ENCODE measurements around the gene CPNE5.

CPNE5 gene

GRCh38 chr6:36759148-36759759, 80.0 kb downstream of the CPNE5 start:
- peak; percentile 65 for DNase-seq

DNA sequence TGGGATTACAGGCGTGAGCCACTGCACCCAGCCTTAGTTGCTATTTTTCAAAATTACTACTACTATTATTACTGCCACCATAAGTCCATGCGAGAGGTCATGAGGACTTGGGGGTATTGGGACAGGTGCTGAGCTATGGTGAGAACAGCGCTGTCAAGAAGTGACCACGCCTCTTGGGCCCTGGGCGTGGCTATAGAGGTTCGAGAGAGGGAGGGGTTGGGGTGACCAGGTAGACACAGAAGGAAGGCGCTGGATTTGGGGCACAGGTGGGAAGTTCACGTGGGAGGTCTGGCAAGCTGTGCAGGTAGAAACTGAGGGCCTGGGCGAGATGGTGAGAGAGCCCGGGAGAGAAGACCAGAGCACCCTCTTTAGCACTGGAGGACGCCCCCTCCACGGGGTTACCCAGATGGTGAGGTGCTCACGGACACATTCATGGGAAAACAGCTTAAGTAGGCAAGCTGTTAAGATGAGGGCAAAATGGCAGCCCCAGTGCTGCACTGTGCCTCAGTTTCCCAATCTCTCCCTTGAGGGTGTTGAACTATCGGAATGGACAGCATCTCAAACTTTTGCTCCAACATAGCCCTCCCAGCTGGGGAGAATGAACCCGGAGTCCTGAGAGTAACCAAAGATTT, 80.6 kb downstream of the CPNE5 start:
- DNase-seq = no peak

DNA sequence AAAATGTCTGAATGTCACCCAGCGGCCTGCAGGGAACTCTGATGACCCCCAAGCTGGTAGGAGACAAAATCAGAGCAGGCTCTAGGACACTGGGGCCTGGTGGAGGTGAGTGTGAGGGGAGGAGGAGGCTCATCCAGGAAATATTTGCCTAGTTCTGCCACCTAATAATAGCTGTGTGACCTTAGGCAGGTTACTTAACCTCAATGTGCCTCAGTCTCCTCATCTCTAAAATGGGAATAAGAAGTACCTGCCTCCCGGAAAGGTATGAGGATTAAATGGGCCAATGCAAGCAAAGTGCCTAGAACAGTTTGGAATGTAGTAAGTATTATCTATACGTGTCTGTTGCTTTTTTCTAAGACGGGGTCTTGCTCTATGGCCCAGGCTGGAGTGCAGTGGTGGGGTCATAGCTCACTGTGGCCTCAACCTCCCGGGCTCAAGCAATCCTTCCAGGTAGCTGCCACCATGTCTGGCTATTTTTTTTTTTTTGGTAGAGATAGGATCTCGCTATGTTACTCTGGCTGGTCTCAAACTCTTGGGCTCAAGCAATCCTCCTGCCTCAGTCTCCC, 81.2 kb downstream of the CPNE5 start:
- DNase-seq = no peak

GRCh38 chr6:36757206-36757605, 82.0 kb downstream of the CPNE5 start:
- no peak for DNase-seq

GRCh38 chr6:36756786-36757185, 82.5 kb downstream of the CPNE5 start:
- DNase-seq = peak; percentile 18

DNA sequence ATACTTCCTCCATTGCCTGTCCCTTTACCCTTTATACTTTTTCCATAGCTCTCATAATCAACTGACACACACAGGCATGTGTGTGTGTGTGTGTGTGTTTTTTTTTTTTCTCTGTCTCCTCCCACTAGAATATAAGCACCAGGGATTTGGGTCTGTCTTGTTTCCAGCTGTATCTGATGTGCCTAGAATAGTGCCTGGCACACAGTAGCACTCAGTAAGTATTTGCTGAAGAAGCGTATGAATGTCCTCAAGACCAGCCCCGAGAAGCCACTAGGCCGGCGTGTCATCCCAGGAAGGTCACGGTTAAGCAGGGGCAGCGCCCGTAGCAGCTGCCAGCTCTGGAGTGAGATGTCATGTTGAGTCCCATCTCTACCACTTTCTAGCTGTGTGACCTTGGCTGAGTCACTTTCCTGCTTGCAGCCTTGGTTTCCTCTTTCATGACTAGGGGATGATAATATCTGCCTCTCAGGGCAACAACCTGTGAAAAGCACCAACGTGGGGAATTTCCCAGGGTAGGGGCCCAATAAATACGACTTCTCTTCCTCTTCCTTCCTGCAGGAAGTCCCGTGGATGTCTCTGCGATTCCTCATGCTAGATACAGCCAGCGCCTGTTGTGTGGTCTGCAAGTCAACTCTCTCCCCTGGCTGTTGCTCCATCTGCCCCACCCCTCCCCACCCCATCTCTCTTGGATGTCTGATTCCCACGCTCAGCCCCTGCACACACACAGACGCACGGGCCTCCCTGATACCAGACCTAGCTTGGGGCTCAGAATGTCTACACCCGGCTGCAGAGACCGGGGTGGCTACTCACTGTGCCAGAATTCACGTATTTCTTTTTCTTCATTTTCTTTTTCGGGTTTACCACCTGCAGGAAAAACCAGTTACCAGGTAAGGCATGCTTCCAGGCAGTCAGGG, 83.6 kb downstream of the CPNE5 start:
- DNase-seq = no peak

DNA sequence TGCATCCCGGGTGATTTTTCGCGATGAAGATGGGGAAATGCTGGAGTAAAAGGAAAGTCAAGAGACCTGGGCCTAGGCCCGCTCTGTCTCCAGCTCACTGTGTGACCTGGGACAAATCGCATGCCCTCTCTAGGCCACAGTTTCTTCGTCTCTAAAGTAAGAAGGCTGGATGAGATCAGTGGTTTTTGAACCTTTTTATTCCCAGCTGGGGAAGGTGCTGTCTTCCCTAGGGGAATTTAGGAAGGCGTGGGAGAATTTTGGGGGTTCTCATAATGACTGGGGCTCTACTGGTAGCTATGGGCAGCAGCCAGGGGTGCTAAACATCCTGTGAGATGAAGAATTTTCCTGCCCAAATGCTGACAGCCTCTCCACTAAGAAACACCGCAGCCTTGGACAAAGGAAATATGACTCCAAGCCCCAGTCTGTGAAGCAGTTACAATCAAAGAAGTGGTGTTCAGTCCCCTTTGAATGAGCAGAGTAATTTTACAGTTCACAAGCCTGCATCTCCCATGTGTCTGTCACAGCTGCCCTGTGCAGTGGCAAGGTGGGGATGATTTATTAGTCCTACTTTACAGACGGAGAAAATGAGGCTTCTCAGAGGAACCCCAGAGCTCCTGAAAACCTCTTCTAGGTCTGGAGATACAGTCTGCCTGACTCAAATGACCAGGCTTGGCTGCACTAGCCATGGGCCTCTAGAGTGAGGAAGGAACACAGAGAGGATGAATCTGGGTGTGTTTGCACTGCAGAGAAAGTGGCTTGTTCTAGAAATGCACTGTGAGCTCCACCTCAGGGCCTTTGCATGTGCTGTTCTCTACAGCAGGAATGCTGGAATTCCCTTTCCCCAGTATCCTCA, 84.4 kb downstream of the CPNE5 start:
- DNase-seq = no peak

GRCh38 chr6:36753671-36754405, 85.4 kb downstream of the CPNE5 start:
- no peak for DNase-seq

DNA sequence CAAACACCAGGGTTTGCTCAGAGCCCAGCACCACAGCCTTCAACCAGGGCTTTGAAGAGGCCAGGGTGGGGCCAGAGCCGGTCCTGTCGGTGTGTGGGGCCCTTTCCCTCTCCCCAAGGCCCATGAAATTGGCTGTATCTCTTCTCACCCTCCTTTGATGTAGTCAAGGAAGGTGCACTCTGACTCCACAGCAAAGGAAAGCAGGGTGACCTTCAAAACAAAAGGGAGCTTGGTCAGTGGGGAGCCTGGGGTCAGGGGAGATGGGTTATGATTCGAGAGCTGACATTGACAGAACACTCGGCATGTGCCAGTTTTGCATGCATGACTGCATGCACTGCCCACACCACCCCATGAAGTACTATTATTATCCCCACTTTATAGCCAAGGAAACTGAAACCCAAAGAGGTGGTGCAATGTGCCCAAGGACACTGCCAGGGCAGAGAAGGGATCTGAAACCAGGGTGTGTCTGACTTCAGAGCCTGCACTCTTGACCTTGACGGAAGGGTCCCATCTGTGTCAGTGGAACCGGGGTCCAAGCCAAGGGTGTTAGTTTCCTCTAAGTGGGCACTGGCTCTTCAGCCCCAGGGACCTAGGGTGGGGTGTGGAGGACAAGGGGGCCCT, 86.2 kb downstream of the CPNE5 start:
- DNase-seq = no peak

GRCh38 chr6:36752187-36752885, 86.9 kb downstream of the CPNE5 start:
- no peak for DNase-seq

- DNase-seq = no peak
Measured at GRCh38 chr6:36751833-36752186, 87.4 kb downstream of the CPNE5 start.

- no peak for DNase-seq
Measured at GRCh38 chr6:36751091-36751490, 88.2 kb downstream of the CPNE5 start.

GRCh38 chr6:36749829-36750489, 89.3 kb downstream of the CPNE5 start:
- no peak for DNase-seq

GRCh38 chr6:36746251-36746650, 93.0 kb downstream of the CPNE5 start:
- no peak for DNase-seq

DNA sequence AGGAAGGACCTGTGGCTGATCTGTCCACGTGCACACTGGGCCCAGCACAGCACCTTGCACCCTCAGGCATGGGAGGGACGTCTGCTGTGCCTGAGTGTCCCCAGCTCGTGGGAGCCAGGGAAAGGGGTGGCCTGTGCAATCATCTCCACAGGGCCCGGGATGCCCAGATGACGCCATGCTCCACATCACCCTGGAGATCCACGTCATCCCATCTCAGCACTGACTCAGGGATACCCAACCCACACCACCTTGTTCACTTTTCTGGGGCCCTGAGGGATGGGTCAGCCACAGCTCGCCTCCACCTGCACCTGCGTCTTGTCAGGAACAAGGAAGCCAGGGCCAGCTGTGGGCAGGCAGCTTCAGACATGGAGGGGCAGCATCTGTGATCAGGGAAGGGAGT, 93.4 kb downstream of the CPNE5 start:
- no peak for DNase-seq

GRCh38 chr6:36745283-36745682, 94.0 kb downstream of the CPNE5 start:
- DNase-seq = no peak

DNA sequence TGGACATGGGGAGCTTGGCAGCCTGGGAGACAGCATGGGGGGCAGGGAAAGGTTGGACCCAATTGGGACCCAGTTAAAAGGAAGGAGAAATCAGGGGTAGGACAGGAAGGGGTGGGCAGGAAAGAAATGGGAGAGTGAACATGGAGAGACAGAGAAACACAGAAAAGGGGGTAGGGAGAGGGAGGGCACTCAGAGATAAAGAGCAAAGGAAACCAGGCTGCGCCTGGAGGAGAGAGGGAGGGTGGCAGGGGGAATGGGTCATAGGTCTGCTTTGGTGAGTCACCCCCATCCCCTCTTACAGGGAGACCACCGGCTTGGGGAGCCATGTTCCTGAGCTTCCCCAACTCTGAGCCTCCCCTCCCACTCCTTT, 95.0 kb downstream of the CPNE5 start:
- no peak for DNase-seq

- no peak for DNase-seq
Measured at GRCh38 chr6:36743538-36744303, 95.5 kb downstream of the CPNE5 start.

- DNase-seq = no peak
Measured at GRCh38 chr6:36743032-36743431, 96.2 kb downstream of the CPNE5 start.

All from fibroblast of skin of abdomen (primary cell).